Activated naive CD4-positive, alpha-beta T cell (primary cell): ENCODE measurements around the gene SCEL.
"Not testable (repeated sequence)": the region's sequence is repeated elsewhere in the genome, so short reads cannot be mapped to it uniquely, and the experiment has no call there.

Experiments
- DNase-seq, 4 experiments: peaks; one replicate each; lab custom pipeline; 2025; lab: John Stamatoyannopoulos, UW

SCEL gene

DNA sequence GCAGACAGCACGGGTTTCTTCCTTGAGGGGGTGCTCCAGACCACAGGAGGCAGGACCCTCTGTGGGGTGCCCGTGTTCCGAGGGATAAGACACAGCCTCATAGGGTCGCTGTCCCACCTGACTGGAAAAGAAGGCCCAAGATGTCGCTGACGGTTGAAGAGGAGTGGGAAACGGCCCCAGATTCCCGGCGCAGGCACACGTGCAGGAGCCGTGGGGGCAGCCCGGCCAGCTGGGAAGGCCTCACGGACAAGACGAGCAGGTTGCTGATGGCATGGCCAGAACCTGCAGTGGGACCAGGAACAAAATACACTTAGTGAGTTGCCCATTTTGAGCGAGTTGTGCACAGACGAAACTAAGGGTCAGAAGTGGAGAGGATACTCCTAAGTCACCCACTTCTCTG is 126.8 kb downstream of the SCEL start:
- not testable (repeated sequence) for DNase-seq

DNA sequence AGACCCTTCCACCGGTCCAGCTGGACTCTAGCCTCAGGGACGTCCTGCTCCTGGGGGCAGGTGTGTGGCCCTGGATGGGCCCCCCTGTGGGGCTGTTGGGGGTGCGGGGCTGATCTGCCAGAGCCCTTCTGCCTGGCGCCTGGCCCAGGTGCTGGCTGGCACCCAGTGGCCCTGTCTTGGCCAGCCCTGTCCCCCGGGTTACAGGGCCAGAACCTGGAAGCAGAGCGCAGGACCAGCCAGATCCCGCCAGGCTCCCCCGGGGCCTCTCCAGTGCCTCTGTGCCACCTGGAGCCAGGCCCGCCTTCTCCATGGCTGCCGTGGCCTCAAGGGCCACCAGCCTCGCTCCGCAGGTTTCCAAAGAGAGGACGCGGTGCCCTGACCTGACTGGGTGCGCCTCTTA is 127.3 kb downstream of the SCEL start:
- DNase-seq, result not testable (repeated sequence)

DNA sequence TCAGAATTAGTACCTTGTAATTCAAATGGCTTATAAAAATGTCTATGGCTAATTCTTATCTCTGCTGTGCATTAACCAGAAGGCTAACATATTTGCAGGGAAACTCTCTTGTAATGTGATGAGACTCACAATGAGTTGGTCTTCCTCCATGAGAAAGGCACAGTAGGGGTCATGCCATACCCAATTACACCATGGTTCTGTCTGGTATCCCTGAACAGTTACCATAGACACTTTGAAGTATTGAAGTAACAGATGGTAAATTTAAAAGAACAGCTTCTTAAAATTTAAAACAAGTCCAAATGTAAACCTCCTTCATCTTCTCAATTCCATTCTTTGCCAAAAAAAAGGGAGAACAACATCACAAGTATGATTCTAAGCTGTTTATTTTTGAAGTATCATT is 139.3 kb downstream of the SCEL start:
- no peak for DNase-seq

GRCh38 chr13:77678691-77679235 is 143.3 kb downstream of the SCEL start:
- no peak for DNase-seq

DNA sequence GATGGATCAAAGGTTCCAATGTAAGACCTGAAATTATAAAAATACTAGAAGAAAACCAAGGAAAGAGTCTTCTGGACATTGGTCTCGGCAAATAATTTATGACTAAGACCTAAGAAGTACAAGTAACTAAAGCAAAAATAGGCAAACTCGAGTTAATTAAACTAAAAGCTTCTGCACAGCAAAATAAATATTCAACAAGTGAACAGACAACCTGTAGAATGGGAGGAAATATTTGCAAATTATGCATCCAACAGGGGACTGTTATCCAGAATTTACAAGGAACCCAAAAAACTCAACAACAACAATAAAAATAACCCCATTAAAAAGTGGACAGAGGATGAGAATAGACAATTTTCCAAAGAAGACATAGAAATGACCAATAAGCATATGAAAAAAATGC is 152.3 kb downstream of the SCEL start:
- no peak for DNase-seq

DNA sequence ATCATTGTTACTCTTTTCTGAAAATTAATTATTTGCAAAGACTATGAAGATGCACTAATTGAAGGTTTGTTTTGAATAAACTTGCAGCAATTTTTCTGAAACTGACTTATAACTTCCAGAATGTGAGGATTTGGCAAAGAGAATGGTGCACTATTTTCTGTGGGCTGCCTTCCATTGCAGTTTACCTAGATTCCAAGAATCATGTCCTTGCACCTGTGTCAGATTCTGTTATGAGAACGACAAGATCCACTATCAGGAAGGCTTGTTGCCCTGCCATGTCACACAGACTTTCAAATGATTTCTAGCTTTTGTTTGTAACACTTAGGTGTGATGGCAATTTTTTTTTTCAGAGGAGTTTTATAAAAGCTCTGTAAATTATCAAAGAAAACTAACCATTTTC is 156.4 kb downstream of the SCEL start:
- no peak for DNase-seq

DNA sequence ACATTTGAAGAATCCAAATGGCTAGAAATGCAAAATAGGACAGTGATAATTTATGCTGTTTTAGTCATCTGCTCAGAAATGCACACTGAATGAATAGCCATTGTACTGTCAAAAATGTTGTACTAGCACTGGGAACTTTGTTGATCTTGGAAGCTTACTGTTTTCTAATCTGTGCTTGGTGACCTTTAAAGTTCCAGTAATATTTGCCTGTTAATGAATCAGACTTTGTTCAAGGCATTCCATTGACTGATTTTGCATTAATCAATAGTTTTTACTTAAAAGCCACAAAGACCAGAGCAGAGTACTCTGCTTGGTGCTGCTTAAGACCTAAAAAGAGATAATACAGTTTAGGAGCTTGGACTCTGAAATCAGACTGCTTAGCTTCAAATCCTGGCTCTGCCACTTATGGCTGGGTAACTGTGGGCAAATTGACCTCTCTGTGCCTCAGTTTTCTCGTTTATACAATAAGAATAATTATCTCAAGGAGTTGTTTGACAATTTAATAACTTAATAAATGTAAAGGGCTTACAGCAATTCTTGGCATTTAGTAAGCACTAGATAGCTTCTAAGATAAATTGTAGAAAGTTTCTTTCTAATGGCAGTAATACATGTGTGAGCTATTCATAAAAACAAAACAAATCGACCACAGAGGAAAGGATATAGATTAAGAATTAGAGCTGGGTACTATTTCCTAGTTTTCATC is 157.4 kb downstream of the SCEL start:
- DNase-seq, result no peak

- DNase-seq, result no peak
These were observed 158.0 kb downstream of the SCEL start for GRCh38 chr13:77693449-77693940.
